Lower leg skin (tissue), 3 donors: Measurements from ENCODE around the gene ZNF443.
"Not testable (repeated sequence)": the region's sequence is repeated elsewhere in the genome, so short reads cannot be mapped to it uniquely, and the experiment has no call there.

ENCODE experiments used
- POLR2A ChIP-seq, 2 donors: fragments of 450-650 bp; IDR thresholded peaks; one replicate each; pipeline ENCODE4 v1.6.1; 2016 to 2017; ENCODE audit warnings: antibody characterized with exemption in 2 of 2, mild to moderate bottlenecking in 1 of 2, moderate library complexity in 1 of 2
- TF ChIP-seq, protein P1 (sequence below), 3 donors: fragments of 450-650 bp; IDR thresholded peaks; one replicate each; pipeline ENCODE4 v1.5.1; 2016; ENCODE audit warnings: antibody characterized with exemption in 3 of 3, mild to moderate bottlenecking in 3 of 3, moderate library complexity in 2 of 3

GRCh38 chr19:12417273-12417672 is 23.5 kb downstream of the ZNF443 start:
- TF ChIP-seq, protein P1, sequence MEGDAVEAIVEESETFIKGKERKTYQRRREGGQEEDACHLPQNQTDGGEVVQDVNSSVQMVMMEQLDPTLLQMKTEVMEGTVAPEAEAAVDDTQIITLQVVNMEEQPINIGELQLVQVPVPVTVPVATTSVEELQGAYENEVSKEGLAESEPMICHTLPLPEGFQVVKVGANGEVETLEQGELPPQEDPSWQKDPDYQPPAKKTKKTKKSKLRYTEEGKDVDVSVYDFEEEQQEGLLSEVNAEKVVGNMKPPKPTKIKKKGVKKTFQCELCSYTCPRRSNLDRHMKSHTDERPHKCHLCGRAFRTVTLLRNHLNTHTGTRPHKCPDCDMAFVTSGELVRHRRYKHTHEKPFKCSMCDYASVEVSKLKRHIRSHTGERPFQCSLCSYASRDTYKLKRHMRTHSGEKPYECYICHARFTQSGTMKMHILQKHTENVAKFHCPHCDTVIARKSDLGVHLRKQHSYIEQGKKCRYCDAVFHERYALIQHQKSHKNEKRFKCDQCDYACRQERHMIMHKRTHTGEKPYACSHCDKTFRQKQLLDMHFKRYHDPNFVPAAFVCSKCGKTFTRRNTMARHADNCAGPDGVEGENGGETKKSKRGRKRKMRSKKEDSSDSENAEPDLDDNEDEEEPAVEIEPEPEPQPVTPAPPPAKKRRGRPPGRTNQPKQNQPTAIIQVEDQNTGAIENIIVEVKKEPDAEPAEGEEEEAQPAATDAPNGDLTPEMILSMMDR (IDR thresholded peaks at IDR 0.05) = not testable (repeated sequence)
- not testable (repeated sequence) for TF ChIP-seq POLR2A (IDR thresholded peaks at IDR 0.05)
